Stimulated activated CD8-positive, alpha-beta memory T cell treated with anti-CD3 and anti-CD28 coated beads, Interleukin-15, amount 100 ng/mL, for 4 hours (primary cell): ENCODE measurements around the gene MOAP1.
"Not testable (repeated sequence)": the region's sequence is repeated elsewhere in the genome, so short reads cannot be mapped to it uniquely, and the experiment has no call there.

ENCODE experiments used
- DNase-seq, 2 donors: peaks; one replicate each; pipeline ENCODE4 v3.0.0-alpha.2; 2020; ENCODE audit warnings: low read depth in 2 of 2

Gene MOAP1

GRCh38 chr14:93185349-93185720 is 638 bp upstream of the MOAP1 start:
- no peak for DNase-seq

- DNase-seq: no peak
Measured at GRCh38 chr14:93183596-93184317, 940 bp downstream of the MOAP1 start.

- DNase-seq: no peak
Measured at GRCh38 chr14:93175492-93175891, 9.2 kb downstream of the MOAP1 start.

- DNase-seq: not testable (repeated sequence)
Measured at GRCh38 chr14:93174731-93175130, 10.0 kb downstream of the MOAP1 start.

GRCh38 chr14:93173943-93174395 is 10.7 kb downstream of the MOAP1 start:
- no peak for DNase-seq

GRCh38 chr14:93171376-93171775 is 13.3 kb downstream of the MOAP1 start:
- DNase-seq: no peak

GRCh38 chr14:93170141-93170540 is 14.6 kb downstream of the MOAP1 start:
- DNase-seq: not testable (repeated sequence)

GRCh38 chr14:93169619-93170018 is 15.1 kb downstream of the MOAP1 start:
- DNase-seq: not testable (repeated sequence)

- not testable (repeated sequence) for DNase-seq
Measured at GRCh38 chr14:93168610-93169009, 16.1 kb downstream of the MOAP1 start.

- DNase-seq: not testable (repeated sequence)
Measured at GRCh38 chr14:93165271-93166265, 19.1 kb downstream of the MOAP1 start.

- DNase-seq: no peak
Measured at GRCh38 chr14:93163564-93163963, 21.1 kb downstream of the MOAP1 start.

GRCh38 chr14:93161411-93161940 is 23.2 kb downstream of the MOAP1 start:
- no peak for DNase-seq

GRCh38 chr14:93160353-93160801 is 24.3 kb downstream of the MOAP1 start:
- DNase-seq: no peak

- not testable (repeated sequence) for DNase-seq
Measured at GRCh38 chr14:93159625-93160352, 24.9 kb downstream of the MOAP1 start.

- DNase-seq: not testable (repeated sequence)
Measured at GRCh38 chr14:93158349-93158748, 26.3 kb downstream of the MOAP1 start.

GRCh38 chr14:93156693-93157369 is 27.9 kb downstream of the MOAP1 start:
- DNase-seq: no peak

- no peak for DNase-seq
Measured at GRCh38 chr14:93155667-93156066, 29.0 kb downstream of the MOAP1 start.

GRCh38 chr14:93153121-93153520 is 31.6 kb downstream of the MOAP1 start:
- DNase-seq: no peak

- DNase-seq: no peak
Measured at GRCh38 chr14:93150227-93151208, 34.2 kb downstream of the MOAP1 start.

- DNase-seq: no peak
Measured at GRCh38 chr14:93148979-93149378, 35.7 kb downstream of the MOAP1 start.
